Endothelial cell (in vitro differentiated cells): Measurements from ENCODE around the gene ELAPOR1. TPM values are rescaled to one million over a fixed set of nuclear protein-coding genes. Genes with fewer than 3 reads are reported as not detected.

ENCODE experiments used
- DNase-seq: peaks from one replicate; pipeline ENCODE4 v3.0.0; 2021; ENCODE audit warnings: low spot score
- H3K27ac Mint-ChIP-seq: one replicate; pipeline ENCODE4 v1.8.0; 2021; ENCODE audit warnings: mixed read lengths, inconsistent platforms; ENCODE audit not compliant: unreplicated experiment
- H3K27me3 Mint-ChIP-seq: one replicate; pipeline ENCODE4 v1.8.0; 2021; ENCODE audit warnings: mild to moderate bottlenecking, moderate library complexity, mixed read lengths, inconsistent platforms; ENCODE audit not compliant: unreplicated experiment
- H3K36me3 Mint-ChIP-seq: one replicate; pipeline ENCODE4 v1.8.0; 2021; ENCODE audit warnings: mild to moderate bottlenecking, low read depth, mixed read lengths, inconsistent platforms; ENCODE audit not compliant: unreplicated experiment
- H3K4me1 Mint-ChIP-seq: one replicate; pipeline ENCODE4 v1.8.0; 2021; ENCODE audit warnings: mild to moderate bottlenecking, mixed read lengths, inconsistent platforms; ENCODE audit not compliant: unreplicated experiment
- H3K4me3 Mint-ChIP-seq: one replicate; pipeline ENCODE4 v1.8.0; 2021; ENCODE audit warnings: mild to moderate bottlenecking, mixed read lengths, inconsistent platforms; ENCODE audit not compliant: unreplicated experiment
- H3K9me3 Mint-ChIP-seq: one replicate; pipeline ENCODE4 v1.8.0; 2021; ENCODE audit warnings: mixed read lengths, inconsistent platforms; ENCODE audit not compliant: unreplicated experiment
- CTCF ChIP-seq: fragments of 200-600 bp; sonication (generic); IDR thresholded peaks from one replicate; pipeline ENCODE4 v1.5.0; 2021; ENCODE audit warnings: antibody characterized with exemption; ENCODE audit not compliant: unreplicated experiment
- total RNA-seq: library from RNA; stranded (reverse); fragmentation: NEBNext Ultra II Directional; extraction: Animal tissue kit (Norgen Biotek cat#: 25700); gene quantifications from one replicate; pipeline ENCODE4 v1.2.1, GENCODE V29; 2021; ENCODE audit not compliant: unreplicated experiment

ELAPOR1 gene
- total RNA-seq, 1 donor from 2014 or later: 0.26 TPM

- H3K4me3 Mint-ChIP-seq: no peak overlapping the region
- H3K36me3 Mint-ChIP-seq: no peaks in the 10 kb centered on the region
- H3K9me3 Mint-ChIP-seq: no peaks in the 10 kb centered on the region
- H3K4me1 Mint-ChIP-seq: peaks cover 4% of the 10 kb centered on the region
- no peak overlapping the region for H3K27ac Mint-ChIP-seq
- TF ChIP-seq CTCF: no peak
- DNase-seq: no peak
- peaks cover 4% of the 10 kb centered on the region for H3K27me3 Mint-ChIP-seq
Observed at GRCh38 chr1:109158433-109158832, 44.5 kb downstream of the ELAPOR1 start.

GRCh38 chr1:109159326-109159725 lies 45.4 kb downstream of the ELAPOR1 start:
- no peaks in the 10 kb centered on the region for H3K36me3 Mint-ChIP-seq
- no peak for DNase-seq
- no peaks in the 10 kb centered on the region for H3K9me3 Mint-ChIP-seq
- H3K27me3 Mint-ChIP-seq: peaks cover 4% of the 10 kb centered on the region
- H3K4me1 Mint-ChIP-seq: peaks cover 4% of the 10 kb centered on the region
- no peak overlapping the region for H3K4me3 Mint-ChIP-seq
- no peak for TF ChIP-seq CTCF
- H3K27ac Mint-ChIP-seq: no peak overlapping the region

- TF ChIP-seq CTCF: no peak
- DNase-seq: no peak
- Mint-ChIP-seq H3K4me3 (no peak overlapping the region), H3K4me1 (peaks cover 4% of the 10 kb centered on the region), H3K27ac (no peak overlapping the region), H3K9me3 (no peaks in the 10 kb centered on the region), H3K36me3 (no peaks in the 10 kb centered on the region), H3K27me3 (peaks cover 4% of the 10 kb centered on the region)
Observed at GRCh38 chr1:109160071-109160840, 46.3 kb downstream of the ELAPOR1 start.

GRCh38 chr1:109161858-109162606 lies 48.1 kb downstream of the ELAPOR1 start:
- H3K27ac Mint-ChIP-seq: no peak overlapping the region
- no peaks in the 10 kb centered on the region for H3K36me3 Mint-ChIP-seq
- H3K9me3 Mint-ChIP-seq: no peaks in the 10 kb centered on the region
- H3K4me3 Mint-ChIP-seq: no peak overlapping the region
- H3K4me1 Mint-ChIP-seq: peaks cover 9% of the 10 kb centered on the region
- peaks cover 2% of the 10 kb centered on the region for H3K27me3 Mint-ChIP-seq
- no peak for TF ChIP-seq CTCF
- no peak for DNase-seq

- Mint-ChIP-seq H3K27ac (no peak overlapping the region), H3K4me3 (no peak overlapping the region), H3K9me3 (no peaks in the 10 kb centered on the region), H3K36me3 (no peaks in the 10 kb centered on the region), H3K27me3 (peaks cover 2% of the 10 kb centered on the region), H3K4me1 (peaks cover 15% of the 10 kb centered on the region)
- TF ChIP-seq CTCF: no peak
- no peak for DNase-seq
Observed at GRCh38 chr1:109162626-109163025, 48.7 kb downstream of the ELAPOR1 start.
